HG03135 (cell line): ENCODE measurements around the gene HEY2.
A peak's percentile ranks its signal among the peaks of the same experiment; 100 is the strongest.
"Not testable (repeated sequence)": the region's sequence is repeated elsewhere in the genome, so short reads cannot be mapped to it uniquely, and the experiment has no call there.

Source experiments
- ATAC-seq: cut with Tn5 transposase; IDR thresholded peaks from one replicate; pipeline ENCODE4 v1.9.1; 2021; ENCODE audit warnings: mild to moderate bottlenecking, moderate library complexity; ENCODE audit not compliant: unreplicated experiment

Gene HEY2

DNA sequence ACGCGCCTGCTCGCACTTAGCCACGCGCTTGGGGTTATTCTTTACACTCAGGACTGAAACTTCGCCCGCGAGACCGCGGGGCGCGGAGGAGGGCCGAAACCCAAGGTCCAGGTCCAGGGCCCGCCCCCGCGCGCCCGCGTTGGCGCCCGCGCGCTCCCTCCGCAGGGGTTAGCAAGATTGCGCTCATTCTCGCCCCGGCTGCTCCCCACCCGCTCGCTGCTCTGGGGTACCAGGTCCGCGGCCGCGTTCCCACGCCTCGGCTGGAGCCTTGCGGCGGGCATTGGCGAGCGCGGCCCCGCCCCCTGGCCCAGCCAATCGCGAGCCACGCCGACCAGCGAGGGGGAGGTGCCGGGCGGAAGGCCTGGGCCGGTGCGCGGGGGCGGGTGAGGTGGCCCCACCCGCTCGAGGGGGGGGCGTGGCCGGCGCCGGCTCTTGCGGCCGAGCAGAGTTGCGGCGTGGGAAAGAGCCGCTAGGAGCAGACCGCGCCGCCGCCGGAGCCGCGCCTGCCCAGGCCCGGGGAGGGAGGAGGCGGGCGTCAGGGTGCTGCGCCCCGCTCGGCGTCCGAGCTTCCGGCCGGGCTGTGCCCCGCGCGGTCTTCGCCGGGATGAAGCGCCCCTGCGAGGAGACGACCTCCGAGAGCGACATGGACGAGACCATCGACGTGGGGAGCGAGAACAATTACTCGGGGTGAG is at the start of gene HEY2:
Gene HEY2, plus strand, starts transcription at position 460 of the 692 bp plus-strand sequence. Its CDS starts 145 bp downstream, at position 605.
- ATAC-seq: peak; percentile 82

DNA sequence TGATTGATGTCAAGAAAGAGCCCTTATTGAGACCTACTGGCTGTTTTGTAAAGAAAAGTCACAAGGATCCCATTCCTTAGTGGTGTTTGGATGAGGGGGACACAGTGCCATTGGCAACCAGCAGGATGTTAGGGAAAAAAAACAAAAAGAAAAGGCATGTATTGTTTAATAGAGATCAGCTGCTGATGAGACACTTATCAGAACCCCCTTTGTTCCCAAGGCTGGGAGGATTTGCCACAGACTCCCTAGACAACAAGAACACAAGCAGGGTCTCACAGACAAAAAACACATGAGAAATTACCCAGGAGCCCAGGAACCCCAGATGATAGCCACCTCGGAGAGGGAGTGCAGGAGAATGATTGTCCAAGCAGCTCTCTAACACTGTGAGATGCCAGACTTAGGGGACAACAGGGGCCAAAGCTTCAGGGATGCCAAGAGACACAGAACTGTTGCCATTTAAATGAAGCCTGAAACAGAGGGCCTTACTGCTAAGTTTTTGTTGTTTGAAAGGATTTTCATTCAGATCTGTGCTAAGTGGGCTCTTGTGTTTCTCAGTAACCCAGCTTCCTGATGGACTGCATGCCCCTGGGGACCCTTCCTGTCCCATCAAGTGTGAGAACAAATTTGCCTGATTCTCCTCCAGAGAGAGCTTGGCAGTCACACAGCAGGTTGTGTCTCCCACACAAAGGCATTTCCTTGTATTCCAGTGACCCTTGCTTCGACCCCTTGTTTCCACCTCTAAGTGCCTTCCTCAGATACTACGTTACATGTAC is 48.7 kb upstream of the HEY2 start:
- ATAC-seq: no peak

DNA sequence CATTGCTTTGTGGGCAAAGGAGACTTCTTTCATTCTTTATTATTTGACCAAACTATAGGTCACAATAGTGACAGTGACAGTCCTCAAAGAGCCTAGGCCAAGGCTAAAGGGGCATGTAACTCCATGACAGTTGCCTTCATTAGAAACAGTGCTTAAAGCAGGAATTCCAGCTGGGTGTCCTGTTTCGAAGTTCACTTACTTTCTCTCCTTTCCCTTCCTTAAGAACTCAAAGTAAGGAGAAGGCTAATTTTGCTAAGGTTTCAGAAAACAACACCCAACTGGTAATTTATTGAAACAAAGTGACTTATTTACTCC is 48.1 kb upstream of the HEY2 start:
- no peak for ATAC-seq

DNA sequence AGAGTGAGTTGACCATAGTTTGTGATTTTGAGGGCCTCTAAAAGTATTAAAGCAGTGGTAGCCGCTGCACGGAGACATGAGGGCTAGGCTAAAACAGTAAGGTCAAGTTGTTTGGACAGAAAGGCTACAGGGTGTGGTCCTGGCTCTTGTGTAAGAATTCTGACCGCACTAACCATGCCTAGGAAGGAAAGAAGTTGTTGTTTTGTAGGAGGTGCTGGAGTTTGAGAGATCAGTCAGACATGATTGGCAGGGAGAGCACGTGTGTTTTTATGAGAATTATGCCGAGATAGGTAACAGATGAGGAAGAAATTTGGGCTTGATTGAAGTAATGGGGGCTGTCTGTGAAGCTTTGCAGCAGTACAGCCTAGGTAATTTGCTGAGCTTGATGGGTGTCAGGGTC is 45.5 kb upstream of the HEY2 start:
- ATAC-seq: not testable (repeated sequence)

DNA sequence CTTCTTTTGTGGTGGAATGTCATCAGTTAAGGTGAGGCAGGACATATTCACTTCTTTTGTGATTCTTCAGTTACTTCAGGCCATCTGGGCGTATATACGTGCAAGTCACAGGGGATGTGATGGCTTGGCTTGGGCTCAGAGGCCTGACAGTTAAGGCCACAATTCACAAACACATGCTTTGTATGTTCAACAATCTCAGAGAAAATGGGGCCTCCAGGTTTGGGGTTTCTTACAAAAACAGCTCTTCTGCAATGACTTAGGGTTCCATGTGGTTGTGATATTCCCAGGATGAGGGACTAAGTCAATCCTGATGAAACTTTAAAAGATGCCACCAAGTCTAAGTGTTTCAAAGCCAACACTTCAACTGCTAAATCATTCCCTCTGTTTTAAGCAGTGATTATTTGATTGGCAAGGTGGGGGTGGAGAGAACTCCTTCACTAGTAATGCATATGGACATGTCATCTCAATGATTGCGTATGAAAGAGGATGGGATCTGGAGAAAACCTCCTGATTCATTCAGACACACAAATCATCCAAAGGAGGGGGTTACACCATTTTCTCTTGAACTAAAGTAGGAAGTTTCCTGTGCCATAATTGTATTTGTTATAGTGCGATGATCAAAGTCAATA is 41.7 kb upstream of the HEY2 start:
- no peak for ATAC-seq

DNA sequence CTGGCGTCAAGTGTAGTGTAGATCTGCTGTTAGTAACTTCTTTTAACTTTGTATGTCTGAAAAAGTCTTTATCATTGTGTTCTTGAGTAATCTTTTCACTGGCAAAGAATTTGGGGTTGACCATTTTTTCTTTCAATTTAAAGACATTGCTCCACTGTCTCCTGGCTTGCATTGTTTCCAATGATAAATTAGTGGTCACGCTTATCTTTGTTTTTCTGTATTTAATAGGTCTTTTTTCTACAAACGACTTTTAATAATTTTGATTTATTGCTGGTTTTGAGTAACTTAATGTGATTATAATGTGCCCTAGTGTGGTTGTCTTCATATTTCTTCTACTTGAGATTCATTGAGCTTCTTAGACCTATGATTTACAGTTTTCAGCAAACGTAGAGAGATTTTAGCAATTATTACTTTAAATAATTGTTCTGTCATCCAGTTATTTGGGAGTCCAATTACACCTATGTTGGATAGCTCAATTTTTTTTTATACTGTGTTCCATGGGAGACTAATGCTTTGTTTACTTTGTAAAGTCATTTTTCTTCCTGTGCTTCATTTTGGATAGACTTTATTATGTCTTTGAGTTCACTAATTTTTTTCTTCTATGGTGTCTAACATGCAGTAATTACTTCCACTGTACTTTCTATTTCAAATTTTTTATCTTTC is 38.3 kb upstream of the HEY2 start:
- ATAC-seq: no peak

DNA sequence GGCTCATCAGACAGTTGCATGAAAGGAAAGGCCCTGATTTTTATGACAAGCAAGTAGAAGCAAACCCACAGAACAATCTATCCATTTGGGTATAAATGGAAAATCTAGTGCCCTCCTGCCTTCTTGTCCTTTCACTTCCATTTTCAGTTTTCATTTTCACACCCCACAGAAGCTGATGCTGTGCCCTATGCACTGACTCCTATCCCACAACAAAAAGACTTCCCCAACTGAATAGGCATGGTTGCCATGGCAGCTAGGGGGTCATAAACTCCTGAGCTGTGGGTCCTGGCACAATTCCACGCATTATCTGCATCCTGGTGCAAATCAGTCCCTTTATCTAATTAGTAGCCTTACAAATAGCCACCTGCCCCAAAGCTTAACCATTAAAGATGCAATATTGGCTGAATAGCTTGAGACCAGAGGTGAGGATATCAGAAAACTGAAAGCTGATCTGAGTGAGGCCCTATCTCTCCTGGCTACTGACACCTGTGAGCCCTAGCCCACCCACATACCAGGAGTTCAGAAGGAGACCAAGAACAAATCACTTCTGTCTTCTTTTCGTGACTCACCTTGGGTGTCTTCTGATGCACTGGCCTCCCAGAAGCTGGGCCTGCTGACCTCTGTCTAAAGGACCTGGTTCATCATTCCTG is 34.9 kb upstream of the HEY2 start:
- ATAC-seq: peak; percentile 70

DNA sequence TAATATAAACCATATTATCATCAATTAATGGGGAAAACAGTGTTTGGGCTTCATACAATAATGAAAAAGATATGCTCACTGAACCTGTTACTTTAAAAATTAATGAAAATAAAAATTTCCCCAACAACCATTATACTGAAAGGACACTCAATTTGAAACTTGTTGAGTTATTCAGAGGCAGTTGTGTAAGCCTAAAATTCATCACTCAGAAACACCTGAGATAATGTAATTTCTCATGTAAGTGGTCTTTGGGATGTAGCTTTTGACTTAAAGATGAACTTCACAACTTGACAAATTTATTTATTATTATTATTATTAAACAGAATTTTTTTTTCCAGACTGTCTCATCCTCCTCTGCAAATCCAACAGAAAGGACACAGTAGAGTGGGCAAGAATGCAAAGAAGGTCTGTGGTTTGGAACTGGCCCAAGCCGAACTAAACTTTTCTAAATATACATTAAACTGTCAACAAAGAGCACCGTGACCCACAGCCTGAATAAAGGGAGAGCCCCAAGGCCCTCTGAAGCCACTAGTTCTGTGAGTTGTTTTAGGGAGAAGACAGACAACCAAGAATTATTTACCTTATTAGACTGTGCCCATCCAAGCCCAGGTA is 32.2 kb upstream of the HEY2 start:
- ATAC-seq: peak; percentile 72

DNA sequence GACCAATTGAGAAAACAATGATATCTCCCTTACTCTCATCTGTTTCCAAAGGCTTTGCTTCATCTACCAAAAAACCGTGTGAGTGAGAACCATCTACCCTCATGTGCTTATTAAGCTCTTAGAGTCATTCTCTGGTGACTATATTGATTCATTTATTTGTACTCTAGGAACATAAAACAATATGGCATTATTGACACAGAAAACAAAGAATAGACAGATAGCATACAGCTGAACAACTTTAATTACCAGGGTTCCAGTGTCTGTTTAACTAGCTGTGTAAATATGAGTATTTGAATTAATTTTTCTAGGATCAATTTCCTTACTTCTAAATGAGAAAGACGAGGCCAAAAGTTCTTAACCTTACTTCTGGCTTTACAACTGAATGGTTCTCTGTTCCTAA is 31.3 kb upstream of the HEY2 start:
- no peak for ATAC-seq

DNA sequence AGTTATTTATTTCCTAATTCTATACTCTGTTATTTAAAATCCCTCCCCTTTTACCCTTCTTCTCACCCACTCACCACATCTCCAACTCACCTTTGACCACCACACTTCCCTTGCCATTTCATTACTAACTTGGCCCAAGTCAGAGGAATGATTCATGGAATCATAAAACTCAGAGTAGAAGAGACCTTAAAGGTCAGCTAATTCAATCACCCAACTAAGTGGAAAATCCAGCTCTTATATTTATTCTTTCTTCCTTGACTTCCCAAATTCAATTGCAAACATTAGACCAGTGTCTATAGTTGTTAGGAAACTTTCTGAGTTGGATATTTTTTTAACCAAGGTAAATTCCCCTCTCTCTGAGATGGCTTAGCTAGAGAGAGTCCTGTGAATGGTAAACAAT is 26.5 kb upstream of the HEY2 start:
- ATAC-seq: no peak

DNA sequence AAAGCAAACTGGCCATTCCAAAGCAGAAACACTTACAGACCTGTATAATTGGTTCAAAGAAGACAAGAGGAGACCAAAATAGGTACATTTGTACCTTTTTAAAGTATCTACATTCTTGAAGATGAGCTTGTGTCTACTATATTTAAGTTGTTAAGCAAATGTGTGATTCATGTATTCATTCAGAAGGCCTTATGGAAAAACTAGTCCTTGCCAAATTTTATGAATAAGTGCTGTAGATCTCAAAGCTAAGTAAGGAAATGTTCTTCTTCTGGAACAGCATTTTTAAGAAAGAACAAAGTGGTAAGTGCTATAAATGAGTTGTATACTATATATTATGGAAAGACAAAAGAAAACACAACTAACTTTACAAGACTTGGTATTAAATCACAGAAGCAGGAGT is 22.2 kb upstream of the HEY2 start:
- ATAC-seq: no peak

DNA sequence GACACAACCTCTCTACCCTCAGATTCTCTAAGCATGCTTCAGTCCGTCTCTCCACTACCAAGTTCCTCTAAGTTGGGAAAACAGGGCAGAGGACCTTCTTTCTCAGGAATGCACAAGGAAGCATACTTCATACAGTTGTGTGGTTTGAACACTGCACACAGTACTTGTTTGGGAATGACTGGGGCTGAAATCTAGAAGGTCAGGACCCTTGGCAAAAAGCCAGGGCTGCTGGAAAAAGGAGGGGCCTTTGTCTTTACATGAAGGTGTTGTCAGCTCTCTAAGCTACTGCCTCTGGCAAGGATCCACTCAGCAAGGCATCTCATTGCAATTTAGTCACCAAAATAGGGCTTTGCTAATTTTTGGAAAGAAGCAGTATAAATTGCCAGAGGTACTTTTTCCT is 20.7 kb upstream of the HEY2 start:
- ATAC-seq: no peak

DNA sequence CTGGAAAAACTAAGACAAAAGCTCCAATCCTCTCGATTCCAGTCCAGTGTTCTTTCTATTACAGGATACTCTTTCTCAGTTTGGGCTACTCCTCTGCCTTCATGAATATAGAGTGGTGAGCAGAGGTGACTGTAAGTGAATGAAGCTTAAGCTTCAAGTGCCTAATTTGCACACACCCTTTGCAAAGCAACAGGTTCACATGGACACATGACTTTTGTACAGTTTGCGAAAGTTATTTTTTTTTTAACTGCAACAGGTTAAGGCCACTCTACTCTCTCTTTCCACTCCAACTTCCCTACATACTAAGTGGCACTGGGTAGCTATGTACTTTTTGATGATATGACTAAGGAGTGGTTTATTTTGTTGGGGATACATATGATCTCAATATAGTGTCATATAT is 19.4 kb upstream of the HEY2 start:
- no peak for ATAC-seq

DNA sequence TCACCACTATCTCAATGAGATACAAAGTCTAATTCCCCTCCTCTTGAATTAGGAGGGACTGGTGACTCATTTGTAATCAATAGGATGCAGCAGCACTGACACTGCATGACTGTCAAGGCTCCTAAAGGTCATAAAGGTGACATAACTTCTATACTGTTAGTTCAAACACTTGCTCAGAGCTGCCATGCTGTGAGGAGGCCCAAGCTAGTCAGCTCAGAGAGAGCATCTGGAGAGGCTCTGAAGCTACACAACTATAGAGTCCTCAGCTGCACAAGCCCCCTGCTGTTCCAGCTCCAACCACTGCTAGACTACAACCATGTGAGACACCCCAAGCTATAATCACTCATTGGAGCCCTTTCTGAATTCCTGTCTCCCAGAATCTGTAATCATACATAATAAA is 17.0 kb upstream of the HEY2 start:
- ATAC-seq: peak; percentile 61

DNA sequence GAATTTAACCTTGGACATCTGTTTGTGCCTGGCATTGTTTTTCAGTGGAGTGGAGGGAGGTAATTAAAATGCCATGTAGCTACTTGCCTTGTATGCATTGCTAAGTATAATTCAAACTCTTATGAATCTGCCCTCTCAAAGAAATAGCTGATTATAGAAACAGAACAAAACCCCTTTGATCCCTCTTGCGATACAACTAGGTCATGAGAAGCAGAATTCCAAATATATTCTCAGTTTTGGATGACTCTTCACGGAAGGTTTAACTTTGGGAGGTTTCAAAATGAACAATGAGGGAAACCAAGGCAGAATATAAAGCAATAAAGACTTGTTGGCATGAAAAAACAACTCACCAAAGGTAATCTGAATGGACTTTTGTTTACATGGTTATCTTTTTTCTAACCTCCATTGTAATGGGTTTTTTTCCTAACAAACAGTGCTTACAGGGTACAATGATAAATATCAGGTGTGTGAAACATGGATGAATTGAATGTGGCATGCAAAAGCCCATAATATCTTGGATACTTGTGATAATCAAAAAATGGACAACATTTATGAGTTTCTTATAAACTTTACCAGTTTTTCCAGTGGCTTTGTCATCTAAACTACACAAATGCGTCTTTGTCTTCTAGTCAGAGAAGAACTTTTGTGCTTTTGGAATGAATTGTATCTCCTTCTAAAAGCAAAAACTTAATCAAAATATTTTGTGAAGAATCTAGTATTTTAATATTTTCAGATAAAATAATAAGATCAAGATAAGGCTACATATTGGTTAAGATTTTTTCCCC is 15.7 kb upstream of the HEY2 start:
- ATAC-seq: no peak

DNA sequence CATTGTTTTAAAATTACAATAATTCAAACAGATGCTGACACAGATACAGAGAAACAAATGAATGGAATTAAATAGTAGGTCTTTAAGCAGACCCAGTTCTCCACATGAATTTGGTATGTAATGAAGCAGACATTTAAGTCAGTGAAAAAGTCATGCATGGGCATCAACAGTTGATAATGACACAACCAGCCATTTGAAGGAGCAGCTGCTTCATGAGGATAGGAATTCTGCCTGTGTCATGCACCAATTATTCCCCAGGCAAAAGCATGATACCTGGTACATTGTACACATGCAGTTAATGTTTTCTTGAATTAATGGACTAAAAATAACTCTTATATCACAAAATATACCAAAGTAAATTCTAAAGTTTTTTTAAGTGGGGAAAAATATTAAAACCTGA is 11.2 kb upstream of the HEY2 start:
- ATAC-seq: no peak

DNA sequence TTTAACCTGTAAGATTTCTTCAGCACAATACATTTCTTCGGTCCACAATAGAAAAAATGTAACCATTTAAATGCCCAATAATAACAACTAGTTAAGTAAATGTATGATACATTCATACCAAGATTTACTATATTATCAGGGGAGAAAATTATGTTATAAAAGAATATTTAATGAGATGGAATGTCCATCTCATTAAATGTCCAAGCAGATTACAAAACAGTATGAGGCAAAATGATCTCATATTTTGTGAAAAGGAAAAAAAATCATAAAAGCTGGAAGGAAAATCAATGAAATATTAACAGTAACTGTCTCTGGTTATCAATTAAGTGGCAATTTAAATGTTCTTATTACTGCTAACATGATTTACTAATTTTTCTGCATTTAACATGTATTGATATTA is 10.1 kb upstream of the HEY2 start:
- ATAC-seq: no peak

DNA sequence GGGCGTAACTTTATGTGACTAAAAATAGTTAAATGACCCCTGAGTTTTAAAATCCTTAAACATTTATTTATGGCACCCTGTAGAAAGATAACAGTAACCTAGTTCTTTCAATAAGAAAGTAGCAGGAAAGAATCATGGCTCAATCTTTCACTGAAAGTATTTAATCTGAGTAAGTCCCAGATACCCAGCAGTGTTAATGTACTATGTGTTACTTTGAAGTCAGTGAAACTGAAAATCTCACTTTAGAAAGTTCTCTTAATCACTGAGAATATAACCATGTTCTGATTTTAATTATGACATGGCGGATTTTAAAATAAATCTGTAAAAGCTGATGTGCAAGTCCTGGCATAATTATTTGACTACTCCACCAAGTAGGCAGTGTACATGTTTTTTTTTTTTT is 8.1 kb upstream of the HEY2 start:
- ATAC-seq: no peak

DNA sequence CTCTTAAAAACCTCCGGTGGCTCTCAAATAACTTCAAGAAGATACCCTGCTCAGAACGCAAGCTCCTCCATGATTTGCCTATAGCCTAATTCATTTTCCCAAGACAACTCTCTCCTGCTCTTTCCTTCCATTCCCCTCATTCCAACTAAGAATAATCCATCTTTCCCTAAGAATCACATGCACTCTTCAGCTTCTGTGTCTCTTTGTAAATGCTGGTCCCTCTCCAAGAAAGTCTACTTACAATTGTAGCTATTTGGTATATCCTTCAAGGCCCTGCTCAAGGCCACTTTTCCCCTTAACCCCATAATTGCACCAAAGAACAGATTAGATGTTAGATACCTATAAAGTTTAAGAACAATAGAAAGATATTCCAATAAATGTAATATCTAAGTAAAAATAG is 7.4 kb upstream of the HEY2 start:
- ATAC-seq: no peak

DNA sequence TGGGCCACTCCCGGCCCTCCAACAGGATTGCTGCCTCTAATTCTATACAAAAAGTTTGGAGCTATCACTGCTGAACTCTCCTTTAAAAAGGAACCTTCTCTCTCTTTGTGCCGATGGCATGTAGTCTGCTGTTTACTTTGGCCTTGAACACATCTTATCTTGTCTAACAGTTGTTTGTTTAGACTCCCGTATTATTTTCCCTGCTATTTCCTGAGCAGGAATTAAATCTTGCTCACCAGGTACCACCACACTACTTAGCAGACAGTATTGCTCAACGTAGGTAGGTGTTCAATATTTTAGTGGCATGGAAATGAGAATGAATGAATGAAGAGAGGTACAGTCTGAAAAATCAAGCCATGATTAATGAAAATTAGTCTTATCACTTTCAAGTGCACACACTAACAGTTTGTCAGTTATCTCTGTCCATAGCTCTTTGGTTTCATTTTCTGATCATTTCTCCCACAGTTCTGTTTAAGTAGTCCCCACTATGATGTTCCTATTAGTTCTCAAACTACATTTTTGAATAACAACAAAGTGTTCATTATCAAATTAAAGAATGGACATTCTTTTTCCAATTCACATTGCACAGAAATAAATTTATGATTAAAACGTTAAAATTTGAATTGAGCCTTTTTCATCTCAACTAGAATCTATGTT is 6.8 kb upstream of the HEY2 start:
- no peak for ATAC-seq
